Measurements from ENCODE around the gene TREM2.
"Not testable (repeated sequence)": the region's sequence is repeated elsewhere in the genome, so short reads cannot be mapped to it uniquely, and the experiment has no call there.

Gene TREM2

GRCh38 chr6:41199552-41200246, 36.8 kb upstream of the TREM2 start:
- no peak overlapping the region for H3K9ac ChIP-seq (ENCODE audit: insufficient read length)

GRCh38 chr6:41197234-41197633, 34.3 kb upstream of the TREM2 start:
- Histone ChIP-seq H3K27ac (no peak overlapping the region), H3K9me3 (ENCODE audit: low read depth, low read length) (no peaks in the 10 kb centered on the region), H3K4me3 (no peak overlapping the region), H3K9ac (ENCODE audit: insufficient read length) (no peak overlapping the region), H3K36me3 (ENCODE audit: insufficient read depth, low read length) (no peaks in the 10 kb centered on the region)
- DNase-seq (ENCODE audit: low read depth, low spot score) = no peak
- TF ChIP-seq FOXP2 (optimal IDR thresholded peaks at IDR 0.05; ENCODE audit: control extremely low read depth, extremely low read length, insufficient read depth) = no peak
- no peak for TF ChIP-seq EZH2 (IDR thresholded peaks at IDR 0.05)
- no peak for TF ChIP-seq POLR2AphosphoS5 (IDR thresholded peaks at IDR 0.05; ENCODE audit: borderline replicate concordance, low read depth, low read length)

More at GRCh38 chr6:41199552-41200246, 36.8 kb upstream of the TREM2 start:
- Histone ChIP-seq H3K4me3 (peak overlapping the region; percentile 14; the same call in 1 of the 2 replicates), H3K27ac (no peak overlapping the region), H3K36me3 (ENCODE audit: insufficient read depth, low read length) (no peaks in the 10 kb centered on the region), H3K9me3 (ENCODE audit: low read depth, low read length) (no peaks in the 10 kb centered on the region)
- DNase-seq (ENCODE audit: low read depth, low spot score) = no peak
- TF ChIP-seq FOXP2 (optimal IDR thresholded peaks at IDR 0.05; ENCODE audit: control extremely low read depth, extremely low read length, insufficient read depth) = no peak
- no peak for TF ChIP-seq POLR2AphosphoS5 (IDR thresholded peaks at IDR 0.05; ENCODE audit: borderline replicate concordance, low read depth, low read length)

- TF ChIP-seq POLR2AphosphoS5 (IDR thresholded peaks at IDR 0.05; ENCODE audit: borderline replicate concordance, low read depth, low read length) = no peak
- no peak for TF ChIP-seq FOXP2 (optimal IDR thresholded peaks at IDR 0.05; ENCODE audit: control extremely low read depth, extremely low read length, insufficient read depth)
- no peak for TF ChIP-seq EZH2 (IDR thresholded peaks at IDR 0.05)
- no peak for DNase-seq (ENCODE audit: low read depth, low spot score)
- no peaks in the 10 kb centered on the region for H3K36me3 ChIP-seq (ENCODE audit: insufficient read depth, low read length)
- H3K27ac ChIP-seq = no peak overlapping the region
- H3K9ac ChIP-seq (ENCODE audit: insufficient read length) = no peak overlapping the region
- no peak overlapping the region for H3K4me3 ChIP-seq
- no peaks in the 10 kb centered on the region for H3K9me3 ChIP-seq (ENCODE audit: low read depth, low read length)
Observed at GRCh38 chr6:41194386-41194785, 31.5 kb upstream of the TREM2 start.

GRCh38 chr6:41193884-41194283, 31.0 kb upstream of the TREM2 start:
- DNase-seq (ENCODE audit: low read depth, low spot score) = no peak
- H3K9me3 ChIP-seq (ENCODE audit: low read depth, low read length) = no peaks in the 10 kb centered on the region
- H3K36me3 ChIP-seq (ENCODE audit: insufficient read depth, low read length) = no peaks in the 10 kb centered on the region
- no peak overlapping the region for H3K27ac ChIP-seq
- H3K9ac ChIP-seq (ENCODE audit: insufficient read length) = no peak overlapping the region
- TF ChIP-seq POLR2AphosphoS5 (IDR thresholded peaks at IDR 0.05; ENCODE audit: borderline replicate concordance, low read depth, low read length) (no peak), FOXP2 (optimal IDR thresholded peaks at IDR 0.05; ENCODE audit: control extremely low read depth, extremely low read length, insufficient read depth) (no peak), EZH2 (IDR thresholded peaks at IDR 0.05) (no peak)
- H3K4me3 ChIP-seq = no peak overlapping the region

GRCh38 chr6:41193171-41193734, 30.3 kb upstream of the TREM2 start:
- no peak overlapping the region for H3K9ac ChIP-seq (ENCODE audit: insufficient read length)
- no peaks in the 10 kb centered on the region for H3K36me3 ChIP-seq (ENCODE audit: insufficient read depth, low read length)
- no peak overlapping the region for H3K27ac ChIP-seq
- no peak overlapping the region for H3K4me3 ChIP-seq
- DNase-seq (ENCODE audit: low read depth, low spot score) = no peak
- H3K9me3 ChIP-seq (ENCODE audit: low read depth, low read length) = no peaks in the 10 kb centered on the region
- no peak for TF ChIP-seq EZH2 (IDR thresholded peaks at IDR 0.05)
- no peak for TF ChIP-seq FOXP2 (optimal IDR thresholded peaks at IDR 0.05; ENCODE audit: control extremely low read depth, extremely low read length, insufficient read depth)
- TF ChIP-seq POLR2AphosphoS5 (IDR thresholded peaks at IDR 0.05; ENCODE audit: borderline replicate concordance, low read depth, low read length) = no peak

- no peak overlapping the region for H3K9ac ChIP-seq (ENCODE audit: insufficient read length)
- no peaks in the 10 kb centered on the region for H3K36me3 ChIP-seq (ENCODE audit: insufficient read depth, low read length)
- H3K9me3 ChIP-seq (ENCODE audit: low read depth, low read length) = no peaks in the 10 kb centered on the region
- H3K4me3 ChIP-seq = no peak overlapping the region
- H3K27ac ChIP-seq = no peak overlapping the region
- DNase-seq (ENCODE audit: low read depth, low spot score) = no peak
- TF ChIP-seq EZH2 (IDR thresholded peaks at IDR 0.05) (no peak), FOXP2 (optimal IDR thresholded peaks at IDR 0.05; ENCODE audit: control extremely low read depth, extremely low read length, insufficient read depth) (no peak), POLR2AphosphoS5 (IDR thresholded peaks at IDR 0.05; ENCODE audit: borderline replicate concordance, low read depth, low read length) (no peak)
Observed at GRCh38 chr6:41191569-41191968, 28.7 kb upstream of the TREM2 start.

GRCh38 chr6:41190791-41191190, 27.9 kb upstream of the TREM2 start:
- no peaks in the 10 kb centered on the region for H3K9me3 ChIP-seq (ENCODE audit: low read depth, low read length)
- DNase-seq (ENCODE audit: low read depth, low spot score) = no peak
- H3K27ac ChIP-seq = no peak overlapping the region
- H3K36me3 ChIP-seq (ENCODE audit: insufficient read depth, low read length) = no peaks in the 10 kb centered on the region
- H3K4me3 ChIP-seq = no peak overlapping the region
- TF ChIP-seq EZH2 (IDR thresholded peaks at IDR 0.05) (no peak), FOXP2 (optimal IDR thresholded peaks at IDR 0.05; ENCODE audit: control extremely low read depth, extremely low read length, insufficient read depth) (no peak), POLR2AphosphoS5 (IDR thresholded peaks at IDR 0.05; ENCODE audit: borderline replicate concordance, low read depth, low read length) (no peak)
- H3K9ac ChIP-seq (ENCODE audit: insufficient read length) = no peak overlapping the region

- Histone ChIP-seq H3K36me3 (ENCODE audit: insufficient read depth, low read length) (no peaks in the 10 kb centered on the region), H3K9ac (ENCODE audit: insufficient read length) (no peak overlapping the region), H3K4me3 (no peak overlapping the region), H3K27ac (no peak overlapping the region), H3K9me3 (ENCODE audit: low read depth, low read length) (no peaks in the 10 kb centered on the region)
- TF ChIP-seq POLR2AphosphoS5 (IDR thresholded peaks at IDR 0.05; ENCODE audit: borderline replicate concordance, low read depth, low read length) = no peak
- TF ChIP-seq EZH2 (IDR thresholded peaks at IDR 0.05) = no peak
- no peak for DNase-seq (ENCODE audit: low read depth, low spot score)
Observed at GRCh38 chr6:41189967-41190366, 27.1 kb upstream of the TREM2 start.

- not testable (repeated sequence) for H3K27ac ChIP-seq; H3K4me3 ChIP-seq; H3K9ac ChIP-seq (ENCODE audit: insufficient read length); H3K36me3 ChIP-seq (ENCODE audit: insufficient read depth, low read length); DNase-seq (ENCODE audit: low read depth, low spot score); H3K9me3 ChIP-seq (ENCODE audit: low read depth, low read length)
Observed at GRCh38 chr6:41189046-41189445, 26.1 kb upstream of the TREM2 start.

Measured in SK-N-MC (cell line).